Epithelial cell of proximal tubule (primary cell): ENCODE results near the gene FAAP20. TPM values are rescaled to one million over a fixed set of nuclear protein-coding genes. Genes with fewer than 3 reads are reported as not detected.

ENCODE experiments used
- DNase-seq: peaks from one replicate; pipeline ENCODE4 v3.0.0-alpha.2; 2011; ENCODE audit warnings: low read depth
- H3K4me3 ChIP-seq: 2 replicates; pipeline ENCODE4 v1.5.1; 2011; ENCODE audit warnings: low read depth, mild to moderate bottlenecking, low read length
- CTCF ChIP-seq: conservative IDR thresholded peaks from 2 replicates; pipeline ENCODE4 v1.5.1; 2012; ENCODE audit warnings: low read depth, mild to moderate bottlenecking, low read length
- total RNA-seq: library from RNA; depleted of rRNA; stranded (reverse); fragments of >200 nt; gene quantifications from 2 replicates; pipeline ENCODE4 v1.2.3, GENCODE V29; 2015

Gene FAAP20
- total RNA-seq, 1 donor from 2014 or later = 40.0 TPM

- DNase-seq = no peak
- H3K4me3 ChIP-seq = no peak overlapping the region
- TF ChIP-seq CTCF = no peak
These were observed 38.8 kb downstream of the FAAP20 start for GRCh38 chr1:2155788-2156187.

DNA sequence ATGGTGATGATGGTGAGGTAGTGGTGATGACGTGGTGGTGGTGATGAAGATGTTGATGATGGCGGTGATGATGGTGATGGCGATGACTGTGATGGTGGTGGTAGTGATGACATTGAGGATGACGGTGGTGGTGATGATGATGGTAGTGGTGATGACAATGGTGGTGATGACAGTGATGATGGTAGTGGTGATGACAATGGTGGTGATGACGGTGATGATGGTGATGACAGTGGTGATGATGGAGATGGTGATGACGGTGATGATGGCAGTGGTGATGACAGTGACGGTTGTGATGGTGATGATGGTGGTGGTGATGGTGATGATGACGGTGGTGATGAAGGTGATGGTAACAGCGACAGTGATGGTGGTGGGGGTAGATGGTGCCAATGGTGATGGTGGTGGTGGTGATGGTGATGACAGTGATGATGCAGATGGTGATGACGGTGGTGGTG, 39.4 kb downstream of the FAAP20 start:
- no peak overlapping the region for H3K4me3 ChIP-seq
- no peak for DNase-seq
- TF ChIP-seq CTCF = no peak

- no peak overlapping the region for H3K4me3 ChIP-seq
- no peak for DNase-seq
- no peak for TF ChIP-seq CTCF
These were observed 40.5 kb downstream of the FAAP20 start for GRCh38 chr1:2154022-2154421.

DNA sequence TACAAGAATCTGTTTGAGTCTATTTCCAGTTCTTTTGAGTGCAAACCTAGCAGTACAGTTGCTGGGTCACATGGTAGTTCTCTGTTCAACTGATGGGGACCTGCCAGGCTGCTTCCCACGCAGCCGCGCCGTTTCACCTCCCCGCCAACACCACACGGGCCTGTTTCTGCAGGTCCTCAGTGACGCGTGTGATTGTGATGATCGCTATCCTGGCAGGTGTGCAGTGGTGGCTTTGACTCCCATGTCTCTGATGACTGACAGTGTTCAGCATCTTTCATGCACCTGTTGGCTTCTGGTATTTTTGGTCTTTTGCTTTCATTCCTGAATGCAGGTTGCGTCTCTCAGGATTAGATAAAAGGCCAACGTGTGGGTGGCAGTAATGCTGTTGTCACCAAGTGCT, 41.6 kb downstream of the FAAP20 start:
- DNase-seq = no peak
- no peak for TF ChIP-seq CTCF
- H3K4me3 ChIP-seq = no peak overlapping the region

- no peak for DNase-seq
- no peak overlapping the region for H3K4me3 ChIP-seq
- TF ChIP-seq CTCF = no peak
These were observed 42.7 kb downstream of the FAAP20 start for GRCh38 chr1:2151911-2152310.

GRCh38 chr1:2151252-2151651, 43.3 kb downstream of the FAAP20 start:
- TF ChIP-seq CTCF = no peak
- H3K4me3 ChIP-seq = no peak overlapping the region
- no peak for DNase-seq

DNA sequence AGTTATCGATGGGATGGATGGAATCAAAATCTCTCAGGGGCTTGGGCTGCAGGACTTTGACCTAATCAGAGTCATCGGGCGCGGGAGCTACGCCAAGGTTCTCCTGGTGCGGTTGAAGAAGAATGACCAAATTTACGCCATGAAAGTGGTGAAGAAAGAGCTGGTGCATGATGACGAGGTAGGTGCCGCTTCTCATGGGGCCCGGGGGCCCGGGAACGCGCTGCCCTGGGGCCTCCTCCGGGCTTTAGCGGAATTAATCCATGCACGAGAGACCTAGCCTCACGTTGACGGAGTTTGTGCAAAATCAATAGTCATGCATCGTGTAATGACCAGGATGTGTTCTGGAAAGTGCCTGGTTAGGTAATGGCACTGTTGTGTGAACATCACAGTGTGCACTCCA, 43.8 kb downstream of the FAAP20 start:
- DNase-seq = no peak
- H3K4me3 ChIP-seq = no peak overlapping the region
- TF ChIP-seq CTCF = no peak
